ENCODE measurements around the gene PCDHGC3.

PCDHGC3 gene

DNA sequence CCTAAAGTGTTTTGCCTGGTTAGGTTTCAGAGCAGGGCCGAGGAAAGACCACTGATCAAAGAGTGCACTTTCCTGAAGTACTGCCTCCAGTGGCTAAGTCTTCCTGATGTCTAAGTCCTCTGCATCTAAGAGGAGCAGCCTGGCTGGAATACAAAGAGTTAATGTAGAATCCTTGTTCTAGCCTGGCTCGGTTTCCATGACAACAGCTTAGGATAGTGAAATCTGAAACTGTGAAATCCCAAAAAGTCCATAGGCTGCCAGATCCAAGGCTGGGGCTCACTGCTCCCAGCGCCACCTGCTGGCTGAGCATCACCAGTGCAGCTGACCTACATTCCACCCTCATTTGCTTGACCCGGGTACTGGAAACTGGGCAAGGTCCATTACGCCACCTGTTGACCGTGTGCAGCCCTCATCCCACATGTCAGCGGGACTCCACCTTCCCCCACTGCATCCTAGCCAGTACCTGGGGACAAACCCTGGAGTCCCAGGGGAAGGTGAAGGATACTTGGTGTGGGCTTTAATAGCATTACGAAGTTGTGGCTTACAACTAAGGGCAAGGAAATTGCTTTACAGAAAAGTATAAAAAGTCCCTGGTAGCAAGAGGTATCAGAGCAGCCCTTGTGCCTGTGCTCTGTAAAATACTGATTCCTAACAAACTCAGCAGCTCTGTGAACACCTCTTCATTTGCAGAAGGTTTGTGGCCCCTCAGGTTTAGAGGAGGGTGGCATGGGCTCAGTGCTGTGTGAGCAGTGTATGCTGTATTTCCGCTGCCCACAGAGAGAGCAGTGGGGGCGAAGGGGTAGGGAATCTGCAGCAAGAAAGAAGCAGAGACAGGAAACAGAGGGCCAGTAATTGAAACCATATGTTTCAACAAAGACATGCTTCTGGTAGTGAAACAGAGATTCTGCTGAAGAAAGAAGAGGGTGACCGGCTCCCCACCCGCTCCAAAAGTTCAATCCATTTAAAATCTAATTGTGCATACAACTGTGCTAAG is 49.1 kb downstream of the PCDHGC3 start:
- peak; percentile 79 for DNase-seq

DNA sequence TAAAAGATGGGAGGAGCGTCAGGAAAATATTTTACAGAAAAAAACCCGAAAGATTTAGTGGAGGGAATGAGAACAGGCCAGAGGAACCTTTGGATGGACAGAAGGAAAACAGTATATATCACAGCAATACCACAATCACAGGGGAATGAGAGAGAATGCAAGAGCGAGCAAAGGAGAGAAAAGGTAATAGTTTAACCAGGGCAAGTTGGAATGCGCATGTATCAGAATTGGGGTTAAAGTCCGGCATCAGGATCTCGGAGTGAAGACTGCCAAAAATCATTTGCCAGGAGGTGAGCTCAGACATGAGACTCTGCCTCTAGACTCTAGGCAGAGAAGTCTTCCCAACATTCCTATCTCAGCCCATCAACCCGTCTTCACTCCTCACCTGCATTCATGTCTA is 49.9 kb downstream of the PCDHGC3 start:
- no peak for DNase-seq

DNA sequence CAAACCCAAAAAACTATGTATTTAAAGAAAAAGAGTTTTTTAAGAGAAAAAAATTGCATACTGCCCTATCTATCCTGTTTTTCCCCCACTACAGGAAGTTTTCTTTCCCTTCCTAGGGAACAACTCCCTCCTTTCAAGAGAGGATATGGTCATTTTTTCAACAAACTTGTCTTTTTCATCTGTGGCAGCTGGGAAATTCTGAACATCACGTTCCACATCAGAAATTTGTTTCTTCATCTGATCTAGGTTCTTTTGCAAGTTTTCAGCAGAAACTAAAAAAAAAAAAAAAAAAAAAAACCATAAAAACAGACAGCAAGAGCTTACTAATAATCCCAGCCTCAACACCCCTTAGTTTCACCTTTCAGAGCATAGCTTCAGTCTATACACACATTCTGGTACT is 51.7 kb downstream of the PCDHGC3 start:
- DNase-seq = no peak

All from T1000 (cell line).